ENCODE data around the gene PXMP4.

DNA sequence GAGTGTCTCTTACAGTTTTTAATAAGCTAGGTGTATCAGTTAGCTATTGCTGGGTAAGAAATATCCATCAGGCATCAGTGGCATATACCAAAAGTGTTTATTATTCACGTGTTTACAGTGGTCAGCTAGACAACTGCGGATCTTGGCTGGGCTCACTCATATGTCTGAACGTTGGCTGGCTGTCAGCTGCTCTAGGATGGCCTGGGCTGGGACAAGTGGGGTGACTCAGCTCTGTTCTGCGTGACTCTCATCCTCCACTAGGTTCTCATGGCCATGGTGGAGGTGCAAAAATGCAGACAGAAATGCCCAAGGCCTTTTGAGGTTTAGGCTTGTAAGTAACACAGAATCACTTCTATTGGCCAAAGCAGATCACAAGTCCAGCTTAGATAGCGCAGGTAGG, 33.7 kb upstream of the PXMP4 start:
- TF ChIP-seq, protein P1, sequence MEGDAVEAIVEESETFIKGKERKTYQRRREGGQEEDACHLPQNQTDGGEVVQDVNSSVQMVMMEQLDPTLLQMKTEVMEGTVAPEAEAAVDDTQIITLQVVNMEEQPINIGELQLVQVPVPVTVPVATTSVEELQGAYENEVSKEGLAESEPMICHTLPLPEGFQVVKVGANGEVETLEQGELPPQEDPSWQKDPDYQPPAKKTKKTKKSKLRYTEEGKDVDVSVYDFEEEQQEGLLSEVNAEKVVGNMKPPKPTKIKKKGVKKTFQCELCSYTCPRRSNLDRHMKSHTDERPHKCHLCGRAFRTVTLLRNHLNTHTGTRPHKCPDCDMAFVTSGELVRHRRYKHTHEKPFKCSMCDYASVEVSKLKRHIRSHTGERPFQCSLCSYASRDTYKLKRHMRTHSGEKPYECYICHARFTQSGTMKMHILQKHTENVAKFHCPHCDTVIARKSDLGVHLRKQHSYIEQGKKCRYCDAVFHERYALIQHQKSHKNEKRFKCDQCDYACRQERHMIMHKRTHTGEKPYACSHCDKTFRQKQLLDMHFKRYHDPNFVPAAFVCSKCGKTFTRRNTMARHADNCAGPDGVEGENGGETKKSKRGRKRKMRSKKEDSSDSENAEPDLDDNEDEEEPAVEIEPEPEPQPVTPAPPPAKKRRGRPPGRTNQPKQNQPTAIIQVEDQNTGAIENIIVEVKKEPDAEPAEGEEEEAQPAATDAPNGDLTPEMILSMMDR (conservative IDR thresholded peaks at IDR 0.05): no peak
- TF ChIP-seq EZH2 (IDR thresholded peaks at IDR 0.05; ENCODE audit: low read depth): no peak

Data from PC-9 (cell line).